Mesenchymal stem cell (in vitro differentiated cells and primary cell): ENCODE results near the gene CDK12. TPM values are rescaled to one million over a fixed set of nuclear protein-coding genes. Genes with fewer than 3 reads are reported as not detected.
"Not testable (repeated sequence)": the region's sequence is repeated elsewhere in the genome, so short reads cannot be mapped to it uniquely, and the experiment has no call there.

Experiments used
- DNase-seq: peaks from one replicate; pipeline ENCODE4 v3.0.0-alpha.2; 2013
- H2AFZ ChIP-seq: one replicate; pipeline ENCODE4 v1.6.1; 2013; ENCODE audit warnings: low read depth, mild to moderate bottlenecking, control low read depth, inconsistent platforms, low read length, moderate library complexity
- H2AK5ac ChIP-seq: 2 replicates; pipeline ENCODE4 v1.6.1; 2013; ENCODE audit warnings: low read length, moderate library complexity, mild to moderate bottlenecking, inconsistent platforms; ENCODE audit not compliant: severe bottlenecking
- H2BK120ac ChIP-seq: one replicate; pipeline ENCODE4 v1.6.1; 2013; ENCODE audit warnings: low read depth, mild to moderate bottlenecking, inconsistent platforms, low read length, moderate library complexity
- H2BK12ac ChIP-seq, 2 experiments: one replicate each; pipeline ENCODE4 v1.6.1; 2013; ENCODE audit warnings: inconsistent platforms in 2 of 2, low read length in 2 of 2, mild to moderate bottlenecking in 2 of 2, moderate library complexity in 2 of 2, control low read depth in 1 of 2
- H2BK15ac ChIP-seq: one replicate; pipeline ENCODE4 v1.6.1; 2013; ENCODE audit warnings: mild to moderate bottlenecking, low read depth, inconsistent platforms; ENCODE audit not compliant: poor library complexity, severe bottlenecking
- H2BK5ac ChIP-seq: 2 replicates; pipeline ENCODE4 v1.6.1; 2013; ENCODE audit warnings: low read depth, mild to moderate bottlenecking, low read length, control low read depth, inconsistent platforms; ENCODE audit not compliant: poor library complexity, severe bottlenecking
- H3K14ac ChIP-seq, 2 experiments: one replicate each; pipeline ENCODE4 v1.6.1; 2013; ENCODE audit warnings: inconsistent platforms in 2 of 2, low read length in 2 of 2, control low read depth in 1 of 2, mild to moderate bottlenecking in 1 of 2, moderate library complexity in 1 of 2
- H3K18ac ChIP-seq, 2 experiments: one replicate each; pipeline ENCODE4 v1.6.1; 2013; ENCODE audit warnings: inconsistent platforms in 2 of 2, low read length in 2 of 2, control low read depth in 1 of 2, low read depth in 1 of 2, mild to moderate bottlenecking in 1 of 2
- H3K23ac ChIP-seq, 2 experiments: one replicate each; pipeline ENCODE4 v1.6.1; 2013; ENCODE audit warnings: inconsistent platforms in 2 of 2, low read length in 2 of 2, mild to moderate bottlenecking in 2 of 2, moderate library complexity in 2 of 2, control low read depth in 1 of 2
- H3K27ac ChIP-seq: 2 replicates; pipeline ENCODE4 v1.5.1; 2013; ENCODE audit warnings: mild to moderate bottlenecking, moderate library complexity, low read length, control low read depth, inconsistent platforms; ENCODE audit not compliant: poor library complexity, severe bottlenecking
- H3K27me3 ChIP-seq, 2 experiments: 2 replicates each; pipeline versions ENCODE4 v1.6.1 to v1.7.0; 2013; ENCODE audit warnings: low read length in 2 of 2, mild to moderate bottlenecking in 2 of 2, moderate library complexity in 2 of 2, control low read depth in 1 of 2, inconsistent platforms in 1 of 2; ENCODE audit not compliant: control insufficient read depth in 1 of 2, insufficient read depth in 1 of 2
- H3K36me3 ChIP-seq, 2 experiments: 2 replicates each; pipeline versions ENCODE4 v1.6.1 to v1.7.0; 2013; ENCODE audit warnings: low read length in 2 of 2, control low read depth in 1 of 2, inconsistent platforms in 1 of 2, low read depth in 1 of 2, mild to moderate bottlenecking in 1 of 2; ENCODE audit not compliant: insufficient read depth in 2 of 2, control insufficient read depth in 1 of 2
- H3K4ac ChIP-seq, 2 experiments: one replicate each; pipeline ENCODE4 v1.6.1; 2013; ENCODE audit warnings: inconsistent platforms in 2 of 2, low read length in 2 of 2, mild to moderate bottlenecking in 2 of 2, moderate library complexity in 2 of 2, control low read depth in 1 of 2, low read depth in 1 of 2
- H3K4me1 ChIP-seq: 2 replicates; pipeline ENCODE4 v1.6.1; 2013; ENCODE audit warnings: low read depth, low read length, control low read depth; ENCODE audit not compliant: control insufficient read depth, insufficient read depth
- H3K4me2 ChIP-seq: 2 replicates; pipeline ENCODE4 v1.6.1; 2013; ENCODE audit warnings: low read length, mild to moderate bottlenecking, inconsistent platforms; ENCODE audit not compliant: poor library complexity, severe bottlenecking
- H3K4me3 ChIP-seq, 2 experiments: 2 replicates each; pipeline versions ENCODE4 v1.5.1 to v1.7.0; 2013; ENCODE audit warnings: low read length in 2 of 2, mild to moderate bottlenecking in 2 of 2, control low read depth in 1 of 2, low read depth in 1 of 2; ENCODE audit not compliant: insufficient read depth in 1 of 2
- H3K79me1 ChIP-seq: replicated peaks from 2 replicates; pipeline ENCODE4 v1.6.1; 2013; ENCODE audit warnings: mild to moderate bottlenecking, control low read depth, low read length, inconsistent platforms; ENCODE audit not compliant: poor library complexity, severe bottlenecking
- H3K9ac ChIP-seq: 2 replicates; pipeline ENCODE4 v1.7.0; 2013; ENCODE audit warnings: mild to moderate bottlenecking, low read length, moderate library complexity
- H3K9me3 ChIP-seq: 2 replicates; pipeline ENCODE4 v1.7.0; 2013; ENCODE audit warnings: mild to moderate bottlenecking, low read length; ENCODE audit not compliant: control insufficient read depth
- H4K8ac ChIP-seq: one replicate; pipeline ENCODE4 v1.6.1; 2013; ENCODE audit warnings: inconsistent platforms, mild to moderate bottlenecking, low read length, moderate library complexity
- H4K91ac ChIP-seq: one replicate; pipeline ENCODE4 v1.6.1; 2013; ENCODE audit warnings: mild to moderate bottlenecking, low read length, inconsistent platforms
- whole genome bisulfite sequencing: methylation state at CpG from one replicate; pipeline ENCODE4 v1.1.7; 2013; ENCODE audit warnings: mixed read lengths; 5-methylcytosine and 5-hydroxymethylcytosine counted together
- polyA plus RNA-seq, 2 experiments: library from polyadenylated mRNA; stranded (reverse); fragments of 200-250 nt; gene quantifications; one replicate each; pipeline ENCODE4 v1.2.3, GENCODE V29; 2013

The CDK12 gene
- 24.7 TPM for polyA plus RNA-seq (2013, experiment 1 of 2)
- 22.5 TPM for polyA plus RNA-seq (2013, experiment 2 of 2)

DNA sequence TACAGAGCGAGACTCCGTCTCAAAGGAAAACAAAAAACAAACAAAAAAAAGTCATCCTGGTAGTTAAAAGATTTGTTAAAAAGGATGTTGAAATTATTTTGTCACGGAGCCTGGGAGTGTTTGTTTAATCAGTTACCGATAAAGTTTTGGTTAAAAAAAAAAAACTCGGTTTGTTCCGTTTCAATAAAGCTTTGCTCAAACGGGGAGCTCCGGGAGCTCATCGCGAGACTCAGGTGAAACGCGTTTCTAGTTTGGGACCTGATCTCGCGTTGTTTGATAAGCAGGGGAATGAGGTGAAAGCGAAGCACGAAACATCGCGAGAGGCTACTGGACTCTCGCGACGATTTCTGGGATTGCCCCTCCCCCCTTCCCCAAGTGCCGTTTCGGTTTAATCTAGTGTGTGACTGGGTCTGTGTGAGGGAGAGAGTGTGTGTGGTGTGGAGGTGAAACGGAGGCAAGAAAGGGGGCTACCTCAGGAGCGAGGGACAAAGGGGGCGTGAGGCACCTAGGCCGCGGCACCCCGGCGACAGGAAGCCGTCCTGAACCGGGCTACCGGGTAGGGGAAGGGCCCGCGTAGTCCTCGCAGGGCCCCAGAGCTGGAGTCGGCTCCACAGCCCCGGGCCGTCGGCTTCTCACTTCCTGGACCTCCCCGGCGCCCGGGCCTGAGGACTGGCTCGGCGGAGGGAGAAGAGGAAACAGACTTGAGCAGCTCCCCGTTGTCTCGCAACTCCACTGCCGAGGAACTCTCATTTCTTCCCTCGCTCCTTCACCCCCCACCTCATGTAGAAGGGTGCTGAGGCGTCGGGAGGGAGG, at the start of gene CDK12:
CDK12 (plus strand) TSS at position 374 of the 813 bp plus-strand sequence. CDS start 586 bp downstream, outside the sequence.
- Histone ChIP-seq H2AFZ (peak within 1 kb of the TSS; percentile 43), H3K36me3 (peaks cover 0 to 4% of the 10 kb centered on the region in 2 experiments), H3K18ac (peak within 1 kb of the TSS; percentile 34 to 88), H3K79me1 (no peaks in the 10 kb centered on the region), H3K14ac (peak within 1 kb of the TSS in 1 of 2 experiments; percentile 69), H3K4me2 (peak within 1 kb of the TSS; percentile 74), H3K27ac (peak within 1 kb of the TSS; percentile 88), H4K91ac (peak within 1 kb of the TSS; percentile 86), H2BK5ac (peak within 1 kb of the TSS; percentile 58), H3K4ac (peak within 1 kb of the TSS; percentile 68 to 84), H2AK5ac (no peak within 1 kb of the TSS), H3K27me3 (no peaks in the 10 kb centered on the region), H3K4me1 (peaks cover 4% of the 10 kb centered on the region), H2BK12ac (no peak within 1 kb of the TSS), H3K9ac (peak within 1 kb of the TSS; percentile 100), H3K9me3 (no peaks in the 10 kb centered on the region), H4K8ac (peak within 1 kb of the TSS; percentile 95), H3K23ac (peak within 1 kb of the TSS in 1 of 2 experiments; percentile 31), H2BK120ac (peak within 1 kb of the TSS; percentile 44), H2BK15ac (no peak within 1 kb of the TSS), H3K4me3 (peak within 1 kb of the TSS; percentile 72 to 87)
- peak; percentile 100 for DNase-seq
- 7% methylated on average over 33 of the region's 51 CpGs for WGBS

DNA sequence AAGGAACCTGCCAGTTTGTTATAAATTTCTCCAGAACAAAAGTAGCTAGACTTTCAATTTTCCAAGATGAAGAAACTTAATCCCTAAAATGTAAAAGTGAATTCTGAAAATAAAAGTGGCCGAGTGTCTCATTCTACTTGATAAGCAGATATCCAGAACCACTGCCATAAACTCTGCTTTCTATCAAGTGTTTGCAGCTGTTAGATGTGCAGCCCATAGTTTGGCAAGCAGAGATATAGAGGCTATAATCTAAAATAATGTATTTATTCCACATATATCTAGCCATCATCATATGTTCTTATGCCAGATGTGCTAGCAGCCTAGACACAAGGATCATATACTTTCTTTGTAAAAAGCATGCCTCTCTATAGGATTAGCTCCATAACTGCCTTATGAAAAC, 45.1 kb upstream of the CDK12 start:
- no peak overlapping the region for H3K18ac ChIP-seq
- peaks cover 20% of the 10 kb centered on the region for H3K79me1 ChIP-seq
- no peak overlapping the region for H3K4me2 ChIP-seq
- H3K9ac ChIP-seq = no peak overlapping the region
- H2BK15ac ChIP-seq = no peak overlapping the region
- no peak overlapping the region for H4K91ac ChIP-seq
- no peak overlapping the region for H3K23ac ChIP-seq
- no peak overlapping the region for H3K4me3 ChIP-seq
- H3K4me1 ChIP-seq = no peaks in the 10 kb centered on the region
- no peaks in the 10 kb centered on the region for H3K27me3 ChIP-seq
- no peak overlapping the region for H3K27ac ChIP-seq
- no peak overlapping the region for H2BK5ac ChIP-seq
- no peaks in the 10 kb centered on the region for H3K9me3 ChIP-seq
- no CpG with 5 or more reads among the region's 1 CpG for WGBS
- no peak overlapping the region for H4K8ac ChIP-seq
- no peak overlapping the region for H2AFZ ChIP-seq
- H3K14ac ChIP-seq = no peak overlapping the region
- DNase-seq = no peak
- H2BK120ac ChIP-seq = no peak overlapping the region
- no peak overlapping the region for H2BK12ac ChIP-seq
- no peak overlapping the region for H3K4ac ChIP-seq
- H2AK5ac ChIP-seq = no peak overlapping the region
- peaks cover 55 to 77% of the 10 kb centered on the region in 2 experiments for H3K36me3 ChIP-seq

DNA sequence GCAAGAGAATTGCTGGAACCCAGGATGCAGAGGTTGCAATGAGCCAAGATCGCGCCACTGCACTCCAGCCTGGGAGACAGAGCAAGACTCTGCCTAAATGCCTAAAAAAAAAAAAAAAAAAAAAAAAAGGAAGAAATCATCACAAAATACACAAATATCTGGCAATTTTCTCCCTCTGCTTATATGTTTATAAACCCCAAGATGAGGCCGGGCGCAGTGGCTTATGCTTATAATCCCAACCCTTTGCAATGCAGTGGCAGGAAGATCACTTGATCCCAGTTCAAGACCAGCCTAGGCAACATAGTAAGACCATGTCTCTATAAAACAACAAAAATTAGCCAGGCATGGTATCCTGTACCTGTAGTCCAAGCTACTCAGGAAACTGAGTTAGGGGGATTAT, 31.7 kb upstream of the CDK12 start:
- no peak overlapping the region for H2BK15ac ChIP-seq
- H3K23ac ChIP-seq = no peak overlapping the region
- peaks cover 58 to 79% of the 10 kb centered on the region in 2 experiments for H3K36me3 ChIP-seq
- H3K27me3 ChIP-seq = no peaks in the 10 kb centered on the region
- no peaks in the 10 kb centered on the region for H3K4me1 ChIP-seq
- H4K8ac ChIP-seq = no peak overlapping the region
- H3K4me3 ChIP-seq = no peak overlapping the region
- H3K18ac ChIP-seq = no peak overlapping the region
- H2AFZ ChIP-seq = no peak overlapping the region
- no peak overlapping the region for H2BK12ac ChIP-seq
- no peak overlapping the region for H2BK5ac ChIP-seq
- no peaks in the 10 kb centered on the region for H3K9me3 ChIP-seq
- no peak overlapping the region for H2BK120ac ChIP-seq
- no peak overlapping the region for H3K9ac ChIP-seq
- 100% methylated on average over 4 of the region's 4 CpGs for WGBS
- H3K14ac ChIP-seq = no peak overlapping the region
- no peak overlapping the region for H3K4me2 ChIP-seq
- no peak overlapping the region for H3K27ac ChIP-seq
- H2AK5ac ChIP-seq = no peak overlapping the region
- no peak overlapping the region for H4K91ac ChIP-seq
- H3K4ac ChIP-seq = no peak overlapping the region
- H3K79me1 ChIP-seq = peaks cover 19% of the 10 kb centered on the region
- DNase-seq = no peak

DNA sequence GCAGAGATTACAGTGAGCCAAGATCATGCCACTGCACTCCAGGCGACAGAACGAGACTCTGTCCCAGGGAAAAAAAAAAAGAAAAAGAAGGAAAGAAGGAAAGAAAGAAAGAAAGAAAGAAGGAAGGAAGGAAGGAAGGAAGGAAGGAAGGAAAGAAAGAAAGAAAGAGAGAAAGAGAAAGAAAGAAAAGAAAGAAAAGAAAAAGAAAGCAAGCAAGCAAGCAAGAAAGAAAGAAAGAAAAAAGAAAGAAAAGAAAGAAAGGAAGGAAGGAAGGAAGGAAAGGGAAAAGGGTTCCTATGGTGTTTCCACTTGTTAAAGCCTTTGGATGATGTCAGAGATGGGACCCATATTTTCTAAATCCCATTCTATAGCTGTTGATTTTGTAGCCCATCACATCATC, 21.4 kb upstream of the CDK12 start:
- H3K27ac ChIP-seq, H2BK120ac ChIP-seq, H3K4me1 ChIP-seq, H2BK5ac ChIP-seq, H2AFZ ChIP-seq, H3K9me3 ChIP-seq, H3K23ac ChIP-seq, DNase-seq, H2AK5ac ChIP-seq, H3K4ac ChIP-seq, H4K91ac ChIP-seq, H3K9ac ChIP-seq, H2BK12ac ChIP-seq, H4K8ac ChIP-seq, H3K27me3 ChIP-seq, H3K14ac ChIP-seq, H3K4me3 ChIP-seq, H3K4me2 ChIP-seq, H2BK15ac ChIP-seq, H3K18ac ChIP-seq: not testable (repeated sequence)
- H3K36me3 ChIP-seq = peaks cover 42 to 73% of the 10 kb centered on the region in 2 experiments
- H3K79me1 ChIP-seq = peaks cover 22% of the 10 kb centered on the region
- WGBS = 100% methylated on average over 2 of the region's 2 CpGs
